ENCODE measurements around the gene APOBEC3B.
"Not testable (repeated sequence)": the region's sequence is repeated elsewhere in the genome, so short reads cannot be mapped to it uniquely, and the experiment has no call there.

APOBEC3B gene

GRCh38 chr22:38968801-38969200, 13.3 kb upstream of the APOBEC3B start:
- no peak for DNase-seq

GRCh38 chr22:38970551-38970950, 11.6 kb upstream of the APOBEC3B start:
- no peak for DNase-seq

GRCh38 chr22:38971202-38971601, 10.9 kb upstream of the APOBEC3B start:
- DNase-seq, result no peak

GRCh38 chr22:38971791-38972190, 10.4 kb upstream of the APOBEC3B start:
- no peak for DNase-seq

GRCh38 chr22:38972558-38972957, 9.6 kb upstream of the APOBEC3B start:
- no peak for DNase-seq

GRCh38 chr22:38973289-38974169, 8.6 kb upstream of the APOBEC3B start:
- peak; percentile 73 for DNase-seq

GRCh38 chr22:38974170-38974825, 7.8 kb upstream of the APOBEC3B start:
- DNase-seq, result no peak

GRCh38 chr22:38974826-38975175, 7.3 kb upstream of the APOBEC3B start:
- DNase-seq, result no peak

- DNase-seq, result not testable (repeated sequence)
Measured at GRCh38 chr22:38977289-38977688, 4.9 kb upstream of the APOBEC3B start.

GRCh38 chr22:38980587-38980986, 1.6 kb upstream of the APOBEC3B start:
- DNase-seq, result not testable (repeated sequence)

- no peak for DNase-seq
Measured at GRCh38 chr22:38981005-38981991, 849 bp upstream of the APOBEC3B start.

- no peak for DNase-seq
Measured at GRCh38 chr22:38984224-38984623, 2.1 kb downstream of the APOBEC3B start.

- peak; percentile 86 for DNase-seq
Measured at GRCh38 chr22:38984784-38985757, 2.9 kb downstream of the APOBEC3B start.

GRCh38 chr22:38986629-38987028, 4.5 kb downstream of the APOBEC3B start:
- DNase-seq, result no peak

GRCh38 chr22:38987171-38987895, 5.2 kb downstream of the APOBEC3B start:
- DNase-seq, result peak; percentile 44

GRCh38 chr22:38989466-38989865, 7.3 kb downstream of the APOBEC3B start:
- DNase-seq, result no peak

- not testable (repeated sequence) for DNase-seq
Measured at GRCh38 chr22:38992871-38993371, 10.8 kb downstream of the APOBEC3B start.

- DNase-seq, result no peak
Measured at GRCh38 chr22:38996105-38996504, 14.0 kb downstream of the APOBEC3B start.

GRCh38 chr22:38997518-38997917, 15.4 kb downstream of the APOBEC3B start:
- no peak for DNase-seq

- DNase-seq, result peak; percentile 82
Measured at GRCh38 chr22:39003165-39003638, 21.1 kb downstream of the APOBEC3B start.

- no peak for DNase-seq
Measured at GRCh38 chr22:39007177-39007576, 25.0 kb downstream of the APOBEC3B start.

All from stimulated activated CD8-positive, alpha-beta memory T cell treated with anti-CD3 and anti-CD28 coated beads, Interleukin-4, amount 100 ng/mL, for 48 hours (primary cell).